ENCODE results near the gene MEDAG.

The MEDAG gene

DNA sequence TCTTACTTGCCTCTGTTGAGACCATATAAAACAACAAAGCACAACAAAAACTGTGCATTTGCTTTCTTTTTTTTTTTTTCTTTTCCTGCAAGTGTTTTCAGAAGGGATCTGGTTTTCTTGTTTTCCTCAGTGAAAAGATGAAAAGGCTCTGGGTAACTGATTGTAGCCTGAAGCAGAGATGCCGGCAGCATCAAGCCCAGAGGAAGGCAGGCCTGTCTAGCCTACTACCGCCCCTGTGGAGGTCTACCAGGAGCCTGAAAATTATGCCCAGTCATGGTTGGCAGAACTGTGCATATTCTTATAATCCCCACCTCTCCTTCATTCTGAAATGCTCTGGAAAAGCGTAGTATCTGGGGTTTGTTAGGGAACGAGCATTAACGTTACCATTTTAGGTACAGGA, 32.6 kb upstream of the MEDAG start:
- DNase-seq, result no peak

- no peak for DNase-seq
Observed at GRCh38 chr13:30874111-30874510, 32.0 kb upstream of the MEDAG start.

DNA sequence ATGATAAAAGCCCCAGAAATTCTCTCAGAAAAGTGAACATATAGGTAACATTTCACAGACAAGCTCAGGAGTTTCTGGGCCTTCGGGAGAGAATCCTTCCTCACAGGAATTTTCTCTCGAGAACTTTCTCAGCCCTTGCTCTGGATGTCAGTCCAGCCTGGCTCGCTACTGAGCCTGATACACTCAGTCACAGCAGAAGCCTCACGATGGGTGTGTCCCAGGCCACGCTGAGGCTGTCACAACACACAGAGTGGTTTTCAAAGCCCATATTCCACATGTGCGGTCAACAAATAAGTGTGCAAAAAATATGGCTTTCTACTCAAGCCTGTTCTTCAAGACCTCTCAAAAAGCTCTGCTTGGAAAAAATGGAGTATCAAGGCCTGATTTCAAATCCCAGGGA, 31.5 kb upstream of the MEDAG start:
- no peak for DNase-seq

- DNase-seq, result no peak
Observed at GRCh38 chr13:30877335-30877734, 28.7 kb upstream of the MEDAG start.

DNA sequence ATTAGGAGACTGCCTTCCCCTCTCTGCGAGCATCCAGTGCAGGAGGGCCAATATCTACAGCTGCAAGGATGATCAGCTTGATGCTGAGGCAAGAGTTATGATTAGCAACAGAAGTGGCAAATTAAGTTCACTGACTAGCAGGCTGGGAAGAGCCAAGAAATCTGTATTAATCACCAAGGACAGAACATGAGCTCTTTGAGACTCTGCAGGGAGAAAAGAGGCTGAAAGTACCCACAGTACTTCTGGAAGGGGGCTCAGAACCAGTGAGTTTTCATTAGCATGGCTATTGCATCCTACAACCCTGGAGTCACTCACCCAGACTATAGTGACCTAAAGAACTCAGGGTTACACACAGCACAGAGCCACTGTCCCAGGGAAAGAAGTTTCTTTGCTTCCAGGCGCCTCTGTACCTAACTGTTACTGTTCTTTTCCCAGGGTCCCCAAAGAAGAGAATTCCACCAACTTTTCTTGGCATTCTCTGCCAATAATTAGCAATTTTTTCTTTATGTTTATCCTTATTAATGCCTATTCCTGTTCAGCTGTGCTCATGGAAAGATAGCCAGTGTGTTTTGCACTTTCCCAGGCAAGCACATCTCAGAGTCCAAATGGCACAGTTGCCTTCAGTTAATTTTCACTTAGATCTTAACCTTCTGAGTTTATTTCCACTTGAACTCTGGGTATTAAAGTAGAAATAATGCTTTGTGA, 25.8 kb upstream of the MEDAG start:
- DNase-seq, result no peak

- peak; percentile 31 to 67 for DNase-seq
Observed at GRCh38 chr13:30880856-30881155, 25.3 kb upstream of the MEDAG start.

DNA sequence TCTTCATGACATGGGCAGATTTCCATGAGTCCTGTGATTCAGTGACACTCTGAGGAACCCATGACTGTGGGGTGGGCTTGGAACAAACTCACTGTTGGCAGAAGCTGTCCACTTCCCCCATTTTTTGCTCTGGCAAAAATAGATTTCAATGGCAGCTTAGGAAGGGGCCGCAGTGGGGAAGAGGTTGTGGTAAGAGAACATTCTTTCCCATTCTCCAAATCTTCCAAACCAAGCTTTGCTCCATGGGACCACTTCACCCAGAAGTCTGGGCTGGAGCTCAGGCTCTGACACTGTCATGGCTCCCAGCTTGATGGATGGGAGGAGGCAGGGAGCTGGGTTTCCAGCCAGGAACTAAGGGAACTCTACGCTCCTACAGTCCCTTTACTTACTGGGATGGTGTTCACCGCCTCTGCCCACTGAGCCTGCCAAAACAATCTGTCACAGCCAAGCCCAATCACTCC, 24.9 kb upstream of the MEDAG start:
- DNase-seq, result no peak

GRCh38 chr13:30882026-30882850, 23.8 kb upstream of the MEDAG start:
- DNase-seq, result no peak

GRCh38 chr13:30882996-30883766, 22.9 kb upstream of the MEDAG start:
- DNase-seq, result no peak

DNA sequence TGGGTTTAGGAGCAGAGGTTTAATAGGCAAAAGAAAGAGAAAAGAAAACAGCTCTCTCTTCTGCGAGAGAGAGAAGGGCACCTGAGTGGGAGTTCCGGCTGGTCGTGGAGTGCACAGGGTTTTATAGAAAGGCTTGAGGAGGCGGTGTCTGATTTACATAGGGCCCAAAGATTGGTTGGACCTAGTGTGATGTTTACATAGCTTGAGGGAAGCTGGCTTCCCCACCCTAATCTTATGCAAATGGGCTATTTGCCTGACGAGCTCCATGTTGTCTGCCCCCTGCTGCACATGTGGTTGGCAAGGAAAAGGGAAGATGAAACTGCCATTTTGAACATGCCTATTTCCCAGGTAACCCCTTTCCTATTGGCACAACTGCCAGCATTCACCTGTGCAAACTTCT, 21.5 kb upstream of the MEDAG start:
- no peak for DNase-seq

GRCh38 chr13:30889196-30889690, 16.8 kb upstream of the MEDAG start:
- DNase-seq, result no peak

DNA sequence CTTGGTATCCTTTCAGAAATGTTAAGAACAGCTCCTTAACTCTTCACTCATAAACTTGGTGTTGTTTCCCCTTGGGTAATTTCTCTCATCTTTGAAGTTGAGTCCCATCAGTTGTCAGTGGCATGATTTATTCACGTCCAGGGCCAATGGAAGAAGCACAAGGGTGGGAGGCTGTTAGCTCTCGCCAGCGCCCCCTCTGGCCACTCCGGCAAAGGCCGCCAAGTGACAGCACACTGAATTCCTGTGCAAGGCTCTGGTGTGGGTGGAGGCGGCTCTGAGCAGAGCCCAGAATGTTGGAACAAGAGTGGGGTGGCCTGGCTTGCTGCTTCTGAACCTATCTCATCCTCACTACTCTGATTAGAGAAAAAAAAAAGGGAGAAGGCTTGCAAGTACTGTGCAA, 13.1 kb upstream of the MEDAG start:
- DNase-seq, result no peak

GRCh38 chr13:30895773-30896172, 10.3 kb upstream of the MEDAG start:
- DNase-seq, result no peak

DNA sequence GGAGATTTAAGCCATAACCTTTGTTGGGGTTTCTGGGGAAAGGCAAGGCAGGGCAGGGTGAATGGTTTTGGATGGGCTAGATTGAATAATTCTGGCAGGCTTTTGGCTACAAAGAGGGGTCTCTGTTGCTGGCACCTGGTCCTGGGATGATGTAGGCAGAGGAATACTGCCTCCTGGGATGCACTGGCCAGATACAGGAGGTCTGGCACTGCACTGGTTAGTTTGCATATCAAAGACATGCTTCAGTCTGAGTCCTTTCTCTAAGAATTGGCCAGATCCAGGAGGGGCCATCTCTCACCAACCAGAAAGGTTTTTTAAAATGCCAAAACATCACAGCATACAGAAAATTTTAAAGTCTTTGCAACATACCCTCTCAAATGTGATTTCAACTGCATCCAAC, 8.0 kb upstream of the MEDAG start:
- no peak for DNase-seq

DNA sequence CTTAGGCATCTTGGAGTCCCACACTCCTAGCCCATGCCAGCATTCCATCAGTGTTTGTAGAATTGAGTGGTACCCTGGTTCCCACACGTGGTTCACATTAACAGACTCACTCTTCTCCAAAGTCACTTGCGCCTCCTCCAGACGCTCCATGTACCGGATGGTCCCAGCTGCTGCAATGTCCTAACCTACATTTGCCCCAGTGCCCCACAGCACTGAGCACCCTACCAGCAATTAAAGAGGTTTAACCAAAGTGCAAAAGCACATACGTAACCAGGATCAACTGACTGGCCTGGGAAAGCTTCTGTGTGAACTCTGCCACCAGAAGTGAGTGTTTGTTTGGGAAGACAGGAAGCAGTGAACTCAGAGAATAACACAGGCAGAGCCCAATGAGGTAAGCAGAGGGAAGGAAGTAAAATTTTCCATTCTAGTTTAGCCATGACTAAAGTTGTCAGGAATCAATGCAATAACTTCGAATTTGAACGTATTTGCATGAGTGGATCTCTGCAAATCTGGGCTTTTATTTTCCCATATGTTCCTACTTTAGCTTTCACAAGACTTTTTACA, 7.3 kb upstream of the MEDAG start:
- DNase-seq, result peak; percentile 47 to 78

GRCh38 chr13:30900436-30900835, 5.6 kb upstream of the MEDAG start:
- DNase-seq, result peak; percentile 4 to 19

DNA sequence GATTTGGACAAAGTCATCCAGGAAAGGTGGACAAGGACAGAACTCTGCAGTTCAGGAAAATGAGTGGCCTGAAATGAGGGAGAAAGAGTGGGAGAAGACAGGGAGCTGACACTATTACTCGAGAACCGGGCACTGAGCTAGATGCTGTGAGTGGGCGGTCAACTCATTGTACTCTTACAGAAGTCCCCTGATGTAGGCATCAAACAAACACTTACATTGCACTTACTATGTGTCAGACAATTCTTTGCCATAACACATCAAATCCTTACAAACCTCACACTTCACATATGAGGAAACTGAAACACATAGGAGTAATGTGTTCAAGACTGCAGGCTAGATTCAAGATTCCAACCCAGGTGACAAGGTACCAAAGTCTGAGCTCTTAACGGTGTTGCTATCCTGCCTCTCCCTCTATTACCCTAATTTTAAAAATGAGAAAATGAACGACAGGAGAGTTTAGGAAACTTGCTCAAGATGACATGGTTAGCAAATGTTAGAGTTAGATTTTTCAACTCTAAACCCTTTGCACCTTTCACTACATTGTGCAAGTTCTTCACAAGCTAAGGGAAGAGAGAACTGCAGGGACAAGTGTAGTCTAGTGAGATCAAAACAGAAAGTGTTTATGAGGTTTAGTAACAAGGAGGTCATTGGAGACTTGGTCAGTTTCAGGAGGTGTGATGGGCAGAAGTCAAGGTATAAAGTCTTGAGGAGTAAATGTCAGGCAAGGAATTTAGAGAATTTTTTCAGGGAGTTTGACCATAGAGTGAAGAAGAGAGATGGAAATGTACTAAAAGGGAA, 4.9 kb upstream of the MEDAG start:
- DNase-seq, result peak in 1 of 2 donors; percentile 23

DNA sequence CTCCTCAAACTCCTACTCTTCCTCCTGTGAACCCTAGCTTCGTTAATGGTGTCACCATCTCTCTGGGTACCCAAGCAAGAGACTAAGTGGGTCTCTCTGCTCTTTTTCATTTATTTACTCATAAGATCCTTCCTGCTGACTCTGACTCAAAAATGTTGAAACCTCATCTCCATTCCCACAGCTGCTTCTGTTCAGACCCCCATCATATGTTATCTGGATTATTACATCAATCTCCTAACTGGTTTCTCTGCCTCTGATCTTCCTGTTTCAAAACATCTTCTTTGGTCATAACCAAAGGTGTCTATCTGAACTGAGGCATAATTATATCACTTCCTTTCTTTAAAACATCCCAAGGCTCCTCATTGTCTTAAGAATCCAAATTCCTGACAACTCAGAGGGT, 2.0 kb upstream of the MEDAG start:
- DNase-seq, result no peak

DNA sequence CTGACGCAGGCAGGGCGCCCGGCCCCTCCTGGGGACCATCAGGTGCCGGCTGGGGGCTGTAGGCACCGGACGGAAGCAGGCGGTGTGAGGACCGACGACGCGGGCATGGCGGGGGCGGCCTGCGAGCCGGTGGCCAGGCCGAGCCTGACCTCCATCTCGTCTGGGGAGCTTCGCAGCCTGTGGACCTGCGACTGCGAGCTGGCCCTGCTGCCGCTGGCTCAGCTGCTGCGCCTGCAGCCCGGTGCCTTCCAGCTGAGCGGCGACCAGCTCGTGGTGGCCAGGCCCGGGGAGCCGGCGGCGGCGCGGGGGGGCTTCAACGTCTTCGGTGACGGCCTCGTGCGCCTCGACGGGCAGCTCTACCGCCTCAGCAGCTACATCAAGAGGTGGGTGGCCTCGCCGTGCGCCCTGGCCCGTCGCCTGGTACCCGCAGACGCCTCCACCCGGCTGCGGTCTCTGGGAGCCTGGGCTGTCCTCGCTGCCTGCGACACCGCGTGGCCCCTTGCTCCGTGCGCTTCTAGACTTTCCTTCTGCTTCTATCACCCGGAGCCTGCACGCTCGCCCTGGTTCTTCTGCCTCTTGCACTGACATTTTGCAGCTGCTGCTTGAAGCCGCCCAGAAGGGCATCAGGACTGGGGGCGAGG, 460 bp downstream of the MEDAG start:
- no peak for DNase-seq

DNA sequence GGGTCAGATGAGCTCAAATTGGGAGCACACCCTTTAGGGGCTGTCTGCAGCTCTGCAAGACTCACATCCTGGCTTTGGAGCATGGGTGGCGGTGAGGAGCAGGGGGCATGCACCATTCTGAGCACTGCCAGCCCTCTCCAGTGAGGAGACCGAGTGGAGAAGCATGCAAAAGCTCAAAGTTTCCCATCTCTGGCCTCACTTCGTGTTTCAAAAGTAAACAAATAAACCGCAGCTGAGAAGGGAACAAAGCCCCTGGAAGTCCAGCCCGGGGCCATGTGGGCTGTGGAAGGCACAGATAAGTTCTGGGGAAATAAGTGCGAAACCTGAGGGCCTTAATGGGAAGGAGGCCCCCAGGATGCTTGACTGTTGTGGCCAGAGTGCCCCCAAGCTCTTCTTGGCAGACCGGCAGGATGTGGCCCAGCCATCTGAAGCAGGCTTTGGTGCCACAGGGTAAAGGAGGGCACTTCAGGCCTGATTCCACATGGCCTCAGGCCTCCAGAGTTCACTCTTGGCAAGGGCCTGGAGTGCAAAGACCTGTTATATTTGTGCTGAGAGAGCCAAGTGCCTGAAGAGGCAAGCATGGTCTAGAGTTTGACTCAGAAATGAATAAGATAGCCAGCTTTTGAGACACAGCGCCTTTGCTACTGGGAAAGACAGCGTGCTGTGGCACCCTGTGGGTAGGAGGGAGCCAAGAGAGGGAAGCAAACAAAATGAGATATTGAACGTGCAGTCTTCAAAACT, 1.2 kb downstream of the MEDAG start:
- no peak for DNase-seq

DNA sequence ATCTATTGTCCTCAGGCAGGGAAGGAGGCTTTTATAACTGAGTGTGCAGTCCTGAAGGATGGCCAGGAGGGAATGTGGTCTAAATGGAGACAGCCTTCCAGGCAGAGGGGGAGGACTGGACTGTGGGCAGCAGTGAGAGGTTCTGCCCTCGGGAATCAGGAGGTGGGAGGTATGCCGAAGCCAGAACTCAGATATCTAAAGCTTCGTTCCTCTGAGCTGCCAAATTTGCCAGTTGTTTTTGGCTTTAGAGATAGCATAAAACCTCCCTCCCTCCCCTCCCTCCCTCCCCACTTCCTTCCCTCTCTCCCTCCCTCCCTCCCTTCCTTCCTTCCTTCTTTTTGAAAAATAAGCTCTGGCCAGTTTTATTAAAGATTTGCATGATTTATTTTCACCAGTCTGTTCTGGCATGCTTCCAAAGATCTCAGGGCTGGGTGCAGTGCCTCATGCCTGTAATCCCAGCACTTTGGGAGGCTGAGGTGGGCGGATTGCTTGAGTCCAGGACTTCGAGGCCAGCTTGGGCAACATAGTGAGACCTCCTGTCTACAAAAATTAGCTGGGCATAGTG, 2.4 kb downstream of the MEDAG start:
- no peak for DNase-seq
